ENCODE data around the gene SHE.

Gene SHE

DNA sequence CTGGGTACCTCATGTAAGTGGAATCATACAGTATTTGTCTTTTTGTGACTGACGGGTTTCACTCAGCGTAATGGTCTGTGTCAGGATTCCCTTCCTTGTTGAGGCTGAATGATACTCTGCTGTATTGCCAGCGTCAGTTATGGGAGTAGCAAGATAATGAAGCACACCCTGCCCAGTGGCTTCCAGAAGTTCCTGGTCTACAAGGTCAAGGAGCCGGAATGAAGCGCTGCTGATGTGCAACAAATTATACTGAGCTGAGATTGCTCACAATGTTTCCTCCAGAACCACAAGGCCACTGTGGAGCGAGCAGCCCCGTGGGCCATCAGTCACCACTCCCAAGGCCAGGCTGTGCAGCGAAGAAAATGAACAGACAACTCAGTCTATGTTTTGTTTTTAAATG, 24.2 kb downstream of the SHE start:
- DNase-seq, result no peak

DNA sequence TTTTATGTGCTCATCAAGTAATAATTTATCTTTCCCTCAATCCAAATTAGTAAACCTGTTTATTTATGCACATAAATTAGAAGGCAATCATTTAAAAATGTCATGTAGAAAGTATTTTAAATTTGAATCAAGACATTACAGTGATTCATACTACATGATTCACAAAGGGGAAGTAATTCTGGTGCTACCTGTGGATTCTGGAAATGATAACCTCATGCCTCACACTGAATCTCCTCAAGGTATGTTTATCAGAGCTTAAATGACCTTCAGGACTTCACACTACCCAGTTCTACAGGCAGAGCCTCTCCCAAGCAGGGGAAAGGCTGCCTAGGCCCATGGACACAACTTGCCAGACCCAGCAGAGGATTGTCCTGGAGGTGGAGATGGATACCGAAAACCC, 25.4 kb downstream of the SHE start:
- no peak for DNase-seq

DNA sequence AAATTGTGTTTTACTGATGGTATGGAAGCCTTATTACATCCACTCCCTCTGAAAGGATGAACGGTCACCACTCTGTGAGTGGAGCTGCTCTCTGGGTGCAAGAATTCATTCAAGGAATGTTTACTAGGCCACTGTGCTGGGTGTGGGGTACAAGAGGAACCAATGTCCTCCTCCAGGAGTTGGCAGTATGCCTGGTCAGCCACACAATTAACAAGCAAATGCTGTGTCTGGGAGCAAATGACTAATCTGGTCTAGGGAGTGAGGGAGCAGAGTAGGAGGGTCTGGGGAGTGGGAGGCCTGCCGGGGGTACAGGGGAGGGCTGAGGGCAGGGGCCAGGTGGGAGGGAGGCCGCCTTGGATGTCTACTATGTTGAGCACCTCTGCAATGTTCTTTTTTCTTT, 27.4 kb downstream of the SHE start:
- DNase-seq, result no peak

DNA sequence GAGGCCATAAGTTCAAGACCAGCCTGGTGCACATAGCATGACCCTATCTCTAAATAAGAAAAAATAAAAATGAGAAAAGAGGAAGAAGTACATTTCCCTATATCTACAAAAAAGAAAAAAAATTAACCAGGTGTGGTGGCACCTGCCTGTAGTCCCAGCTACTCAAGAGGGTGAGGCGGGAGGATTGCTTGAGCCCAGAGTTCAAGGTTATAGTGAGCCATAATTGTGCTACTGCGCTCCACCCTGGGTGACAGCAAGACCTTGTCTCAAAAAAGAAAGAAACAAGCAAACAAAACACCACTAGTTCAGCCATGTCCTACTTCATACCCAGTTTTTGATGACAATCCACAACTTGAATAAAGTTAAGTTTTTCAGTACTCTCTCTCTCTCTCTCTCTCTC, 30.9 kb downstream of the SHE start:
- DNase-seq, result no peak

DNA sequence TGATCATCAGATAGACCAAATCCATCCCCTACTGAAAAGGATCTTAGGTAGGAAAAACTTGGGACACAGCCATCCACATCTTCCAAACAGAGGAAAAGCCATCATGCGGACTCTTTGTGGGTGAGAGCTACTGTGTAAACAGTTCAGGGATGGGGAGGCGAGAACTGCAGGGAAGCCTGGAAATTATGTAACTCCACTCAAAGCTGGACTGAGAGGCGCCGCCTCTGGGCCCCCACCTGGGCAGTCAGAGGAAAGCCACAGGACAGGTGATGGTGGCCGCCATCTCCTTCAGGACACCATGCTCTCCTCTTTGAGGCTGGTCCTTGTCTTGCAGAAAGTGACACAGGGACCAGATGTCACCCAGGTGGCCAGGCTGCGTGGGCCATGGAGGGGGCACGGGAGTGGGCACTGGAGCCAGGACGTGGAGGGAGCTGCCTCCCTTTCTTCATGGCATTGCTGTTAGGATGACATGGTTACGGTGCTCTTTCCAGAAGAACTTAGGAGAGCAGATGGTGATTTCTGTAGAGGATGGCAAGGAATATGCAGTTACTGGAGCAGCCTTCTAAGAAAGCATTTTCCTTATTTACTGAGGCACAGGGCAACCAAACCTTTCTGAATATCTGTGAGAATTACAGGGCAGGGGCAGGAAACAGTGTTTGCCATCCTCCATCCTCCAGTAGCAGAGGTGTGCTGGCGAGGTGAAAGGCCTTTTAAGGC, 32.2 kb downstream of the SHE start:
- no peak for DNase-seq

DNA sequence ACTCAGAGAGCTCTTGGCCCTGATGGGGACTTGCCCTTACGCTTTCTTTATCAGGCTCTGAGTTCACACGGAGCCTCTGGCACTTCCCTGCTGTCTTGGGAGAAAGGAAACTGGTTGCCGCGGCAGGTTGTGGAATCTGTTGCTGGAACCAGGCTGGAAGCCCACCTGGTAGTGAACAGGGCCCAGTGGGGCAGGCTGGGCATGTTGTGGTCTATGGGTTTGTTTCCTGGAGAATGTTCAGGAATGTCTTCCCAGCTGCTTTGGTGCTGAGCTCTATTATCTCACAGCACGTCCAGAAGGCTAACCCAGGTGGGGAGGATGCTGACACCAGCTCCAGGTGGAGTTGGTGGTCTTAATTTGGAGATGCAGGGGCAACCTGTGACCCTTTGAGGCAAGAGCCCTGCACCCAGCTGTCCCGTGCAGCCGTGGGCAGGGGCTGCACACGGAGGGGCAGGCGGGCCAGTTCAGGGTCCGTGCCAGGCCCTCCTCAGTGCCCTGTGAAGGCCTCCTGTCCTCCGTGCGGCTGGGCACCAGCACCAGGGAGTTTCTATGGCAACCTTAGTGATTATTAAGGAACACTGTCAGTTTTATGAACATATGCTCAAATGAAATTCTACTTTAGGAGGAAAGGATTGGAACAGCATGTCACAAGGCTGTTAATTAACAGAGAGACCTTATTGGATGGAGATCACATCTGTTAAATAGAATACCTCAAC, 33.5 kb downstream of the SHE start:
- no peak for DNase-seq

DNA sequence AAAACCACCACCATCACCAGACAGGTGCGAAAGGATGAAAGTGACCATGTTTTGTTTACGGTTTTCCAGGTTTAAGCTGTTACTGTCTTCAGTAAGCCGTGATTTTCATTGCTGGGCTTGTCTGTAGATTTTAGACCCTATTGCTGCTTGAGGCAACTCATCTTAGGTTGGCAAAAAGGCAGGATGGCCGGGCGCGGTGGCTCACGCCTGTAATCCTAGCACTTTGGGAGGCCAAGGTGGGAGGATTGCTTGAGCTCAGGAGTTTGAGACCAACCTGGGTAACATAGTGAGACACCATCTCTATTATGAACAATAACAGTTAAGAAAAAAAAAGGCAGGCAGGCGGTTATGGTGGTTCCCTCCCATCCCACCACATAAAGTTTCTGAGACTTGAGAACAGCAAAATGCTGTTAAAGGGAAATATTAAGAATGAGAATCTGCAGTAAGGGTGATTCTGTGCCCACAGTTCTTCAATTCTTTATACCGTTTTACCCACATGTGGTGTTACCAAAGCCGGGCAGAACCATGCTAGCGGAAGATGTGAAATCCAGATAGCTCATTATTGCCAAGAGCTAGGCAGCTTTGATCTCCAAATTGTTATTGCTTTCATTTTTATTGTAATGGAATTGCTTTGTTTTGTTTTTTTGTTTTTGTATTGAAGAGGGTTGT, 34.6 kb downstream of the SHE start:
- DNase-seq, result peak; percentile 54

DNA sequence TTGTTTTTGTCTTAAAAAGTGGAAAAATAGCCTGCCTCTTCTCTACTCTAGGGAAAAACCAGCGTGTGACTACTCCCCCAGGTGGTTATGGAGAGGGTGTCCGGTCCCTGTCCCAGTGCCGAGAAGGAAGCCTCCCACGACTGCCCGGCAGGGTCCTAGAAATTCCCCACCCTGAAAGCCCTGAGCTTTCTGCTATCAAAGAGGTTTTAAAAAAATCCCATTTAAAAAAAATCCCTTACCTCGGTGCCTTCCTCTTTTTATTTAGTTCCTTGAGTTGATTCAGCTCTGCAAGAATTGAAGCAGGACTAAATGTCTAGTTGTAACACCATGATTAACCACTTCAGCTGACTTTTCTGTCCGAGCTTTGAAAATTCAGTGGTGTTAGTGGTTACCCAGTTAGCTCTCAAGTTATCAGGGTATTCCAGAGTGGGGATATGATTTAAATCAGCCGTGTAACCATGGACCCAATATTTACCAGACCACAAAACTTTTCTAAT, 35.2 kb downstream of the SHE start:
- DNase-seq, result no peak

DNA sequence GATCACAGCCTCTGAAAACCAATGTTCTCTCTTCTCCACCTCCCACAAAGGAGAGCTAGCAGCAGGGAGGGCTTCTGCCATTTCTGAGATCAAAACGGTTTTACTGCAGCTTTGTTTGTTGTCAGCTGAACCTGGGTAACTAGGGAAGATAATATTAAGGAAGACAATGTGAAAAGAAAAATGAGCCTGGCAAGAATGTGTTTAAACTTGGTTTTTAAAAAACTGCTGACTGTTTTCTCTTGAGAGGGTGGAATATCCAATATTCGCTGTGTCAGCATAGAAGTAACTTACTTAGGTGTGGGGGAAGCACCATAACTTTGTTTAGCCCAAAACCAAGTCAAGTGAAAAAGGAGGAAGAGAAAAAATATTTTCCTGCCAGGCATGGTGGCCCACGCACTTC, 36.0 kb downstream of the SHE start:
- no peak for DNase-seq

DNA sequence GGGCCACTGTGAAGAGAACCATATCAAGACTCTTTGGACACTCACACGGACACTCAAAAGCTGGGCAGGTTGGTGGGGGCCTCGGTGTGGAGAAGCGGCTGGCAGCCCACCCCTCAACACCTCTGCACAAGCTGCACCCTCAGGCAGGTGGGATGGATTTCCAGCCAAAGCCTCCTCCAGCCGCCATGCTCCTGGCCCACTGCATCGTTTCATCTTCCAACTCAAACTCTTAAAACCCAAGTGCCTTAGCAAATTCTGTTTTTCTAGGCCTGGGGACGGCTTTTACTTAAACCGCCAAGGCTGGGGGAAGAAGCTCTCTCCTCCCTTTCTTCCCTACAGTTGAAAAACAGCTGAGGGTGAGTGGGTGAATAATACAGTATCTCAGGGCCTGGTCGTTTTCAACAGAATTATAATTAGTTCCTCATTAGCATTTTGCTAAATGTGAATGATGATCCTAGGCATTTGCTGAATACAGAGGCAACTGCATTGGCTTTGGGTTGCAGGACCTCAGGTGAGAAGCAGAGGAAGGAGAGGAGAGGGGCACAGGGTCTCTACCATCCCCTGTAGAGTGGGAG, 36.5 kb downstream of the SHE start:
- no peak for DNase-seq

DNA sequence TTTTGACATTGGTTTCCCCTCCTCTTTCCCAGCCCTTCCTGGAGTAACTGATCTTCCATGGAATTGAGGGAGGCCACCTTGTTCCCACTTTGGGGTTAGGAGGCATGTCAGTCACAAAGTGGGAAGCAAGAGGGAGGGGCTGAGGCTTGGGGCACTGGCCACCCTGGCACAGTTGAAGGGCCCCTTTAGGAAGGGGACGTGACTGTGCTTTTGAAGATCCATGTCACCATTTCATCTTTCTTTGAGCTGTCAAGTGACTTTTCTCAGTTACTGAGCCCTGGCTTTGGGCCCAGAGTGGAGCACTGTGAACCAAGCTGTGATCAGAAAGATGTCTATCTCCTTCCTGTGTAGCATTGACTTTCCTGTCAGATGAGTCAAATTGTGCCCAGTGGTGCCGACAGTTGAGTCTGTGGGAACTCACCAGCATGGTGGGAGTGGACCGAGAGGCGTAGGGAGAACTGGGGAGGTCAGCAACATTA, 38.7 kb downstream of the SHE start:
- peak; percentile 85 for DNase-seq

DNA sequence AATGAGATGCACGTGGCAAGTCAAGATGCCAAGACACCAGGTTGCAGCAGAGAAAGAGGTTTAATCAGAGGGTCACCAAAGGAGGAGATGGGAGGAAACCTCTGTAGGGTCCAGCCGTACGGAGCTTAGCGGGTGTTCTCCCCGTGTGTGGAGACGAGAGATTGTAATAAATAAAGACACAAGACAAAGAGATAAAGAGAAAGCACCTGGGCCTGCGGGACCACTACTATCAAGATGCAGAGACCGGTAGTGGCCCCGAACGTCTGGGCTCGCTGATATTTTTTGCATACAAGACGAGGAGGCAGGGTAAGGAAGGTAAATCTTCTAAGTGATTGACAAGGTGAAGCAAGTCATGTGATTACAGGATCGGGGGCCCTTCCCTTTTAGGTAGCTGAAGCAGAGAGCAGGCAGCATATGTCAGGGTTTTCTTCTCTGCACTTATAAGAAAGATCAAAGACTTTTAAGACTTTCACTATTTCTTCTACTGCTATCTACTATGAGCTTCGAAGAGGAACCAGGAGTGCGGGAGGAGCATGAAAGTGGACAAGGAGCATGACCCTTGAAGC, 41.4 kb downstream of the SHE start:
- DNase-seq, result no peak

DNA sequence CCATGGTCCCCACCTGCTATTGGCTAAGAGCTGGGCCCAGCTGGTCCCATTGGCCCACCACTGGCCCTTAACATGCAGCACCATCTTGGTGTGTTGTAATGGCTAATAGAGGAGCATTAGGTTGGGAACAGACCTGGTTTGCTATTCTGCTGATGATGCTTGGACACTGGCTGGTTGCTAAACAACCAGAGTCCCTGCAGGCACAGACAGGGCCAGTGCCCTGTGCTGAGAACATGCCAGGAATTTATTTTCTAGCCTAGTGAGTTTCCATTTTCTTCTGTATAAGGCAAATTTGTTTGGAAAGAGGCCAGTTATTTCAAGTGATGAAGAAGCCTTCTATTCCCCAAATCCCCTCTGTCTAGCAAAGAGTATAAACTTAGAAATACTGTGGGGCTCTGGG, 43.1 kb downstream of the SHE start:
- DNase-seq, result no peak

DNA sequence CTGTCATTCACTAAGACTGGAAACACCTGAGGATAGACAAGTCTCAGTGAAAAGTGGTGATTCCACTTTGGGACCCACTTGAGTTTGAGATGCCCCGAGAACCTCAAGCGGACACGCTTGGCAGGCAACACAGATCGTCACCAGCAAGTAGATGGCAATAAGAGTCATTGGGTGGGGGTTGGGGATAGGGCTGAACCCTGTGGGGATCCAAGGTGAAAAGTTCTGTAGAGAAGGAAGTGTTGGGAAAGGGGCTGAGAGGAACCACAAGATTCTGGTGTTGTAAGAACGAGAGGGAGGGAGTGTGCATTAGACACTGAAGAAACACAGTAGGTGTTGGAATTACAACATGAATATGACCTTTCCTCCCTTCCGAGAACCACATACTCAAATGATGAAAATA, 45.6 kb downstream of the SHE start:
- no peak for DNase-seq

DNA sequence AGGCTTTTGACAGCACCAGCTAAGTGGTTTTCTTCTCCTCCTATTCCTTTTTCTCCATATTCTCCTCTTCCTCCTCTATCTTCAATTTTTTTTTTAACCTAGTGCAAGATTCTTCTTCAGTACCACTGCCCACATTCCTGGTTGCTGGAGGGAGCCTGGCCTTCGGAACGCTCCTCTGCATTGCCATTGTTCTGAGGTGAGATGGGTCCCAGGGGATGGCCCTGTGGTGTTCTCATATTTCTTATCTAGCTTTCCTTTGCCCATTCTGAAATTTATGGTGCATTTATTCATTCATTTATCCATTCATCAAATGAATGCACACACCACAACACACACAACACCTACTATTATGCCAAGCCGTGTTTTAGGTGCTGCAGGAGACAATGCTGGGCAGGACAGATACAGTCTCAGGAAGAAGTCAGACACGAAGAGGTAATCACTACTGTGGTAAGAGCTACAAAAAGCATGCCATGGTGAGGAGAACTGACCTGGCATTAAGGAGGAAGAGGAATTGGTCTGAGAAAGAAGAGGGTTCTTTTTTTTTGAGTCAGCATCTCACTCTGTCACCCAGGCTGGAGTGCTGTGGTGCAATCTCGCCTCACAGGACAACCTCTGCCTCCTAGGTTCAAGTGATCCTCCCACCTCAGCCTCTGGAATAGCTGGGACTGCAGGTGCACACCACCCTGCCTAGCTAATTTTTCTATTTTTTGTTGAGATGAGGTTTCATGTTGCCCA, 47.7 kb downstream of the SHE start:
- DNase-seq, result no peak

DNA sequence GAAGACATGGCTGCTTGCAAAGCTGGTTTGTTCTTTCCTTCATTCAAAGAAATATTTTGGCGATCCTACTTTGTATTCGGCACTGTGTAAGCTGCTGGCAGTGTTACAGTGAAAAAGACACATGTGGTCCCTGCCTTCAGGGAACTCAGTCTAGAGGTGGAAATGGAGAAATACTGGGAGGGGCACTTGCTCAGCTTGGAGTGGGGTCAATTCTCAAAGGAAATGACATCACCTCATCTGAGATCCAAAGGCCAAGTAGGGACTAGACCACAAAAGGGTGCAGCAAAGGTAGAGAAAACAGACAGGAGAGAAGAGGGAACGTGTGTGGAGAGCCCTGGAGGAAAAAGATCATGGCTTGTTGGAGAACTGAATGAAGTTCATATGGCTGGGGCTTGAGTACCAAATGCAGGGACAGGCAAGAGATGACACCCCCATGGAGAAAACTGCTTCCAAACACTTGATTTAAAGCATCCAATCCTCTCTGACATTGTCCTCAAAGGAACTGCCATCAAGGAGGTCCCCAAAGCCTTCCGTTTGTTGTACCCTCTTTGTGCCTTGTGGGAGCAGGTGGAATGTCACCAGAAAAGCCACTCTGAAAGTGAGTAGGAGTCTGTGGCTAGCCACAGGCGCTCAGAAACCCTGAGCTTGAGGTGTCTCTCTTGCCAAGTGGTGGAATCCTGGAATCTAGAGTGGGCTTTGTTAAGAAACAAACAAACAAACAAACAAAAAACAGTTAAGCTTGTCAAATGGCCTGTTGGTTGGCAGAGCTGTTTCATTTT, 48.4 kb downstream of the SHE start:
- DNase-seq, result no peak

DNA sequence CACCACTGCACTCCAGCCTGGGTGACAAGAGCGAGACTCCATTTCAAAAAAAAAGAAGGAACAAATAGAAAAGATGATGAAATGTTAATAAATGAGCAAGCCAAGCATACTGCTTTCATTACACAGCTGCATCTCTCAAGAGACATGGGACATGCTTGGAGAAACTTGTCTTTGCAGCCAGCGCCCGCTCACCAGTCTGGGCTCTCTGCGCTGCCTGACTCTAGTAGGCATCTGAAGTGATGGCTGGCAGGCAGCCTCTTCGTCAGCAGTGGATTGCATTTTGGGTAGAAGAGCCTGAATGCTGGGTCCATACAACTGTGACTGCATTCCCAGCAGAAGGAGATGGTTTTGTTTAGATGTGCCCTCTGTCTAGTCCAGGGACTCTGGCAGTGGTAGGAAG, 49.1 kb downstream of the SHE start:
- no peak for DNase-seq

DNA sequence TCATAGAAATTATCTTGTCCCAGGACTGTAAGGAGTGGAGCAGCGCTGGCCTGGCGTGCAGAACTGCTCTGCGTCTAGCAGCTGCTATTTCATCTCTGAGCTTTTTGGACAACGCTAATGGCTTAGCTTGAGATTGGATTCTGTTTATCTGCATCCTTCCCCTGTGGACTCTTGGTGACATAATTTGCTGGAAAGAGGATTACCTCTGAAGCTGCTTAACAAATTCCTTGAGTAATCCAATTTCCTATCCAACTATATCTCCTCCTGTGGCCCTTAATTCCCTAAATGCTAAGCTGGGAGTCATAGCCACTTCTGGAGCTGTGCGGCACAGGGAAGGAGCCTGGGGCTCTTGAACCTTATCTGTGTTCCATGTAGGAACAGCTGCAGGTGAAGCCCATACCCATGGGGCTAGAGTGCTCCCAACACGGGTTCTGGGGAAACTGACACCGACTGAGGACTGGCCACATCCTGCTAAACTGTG, 53.8 kb downstream of the SHE start:
- no peak for DNase-seq

DNA sequence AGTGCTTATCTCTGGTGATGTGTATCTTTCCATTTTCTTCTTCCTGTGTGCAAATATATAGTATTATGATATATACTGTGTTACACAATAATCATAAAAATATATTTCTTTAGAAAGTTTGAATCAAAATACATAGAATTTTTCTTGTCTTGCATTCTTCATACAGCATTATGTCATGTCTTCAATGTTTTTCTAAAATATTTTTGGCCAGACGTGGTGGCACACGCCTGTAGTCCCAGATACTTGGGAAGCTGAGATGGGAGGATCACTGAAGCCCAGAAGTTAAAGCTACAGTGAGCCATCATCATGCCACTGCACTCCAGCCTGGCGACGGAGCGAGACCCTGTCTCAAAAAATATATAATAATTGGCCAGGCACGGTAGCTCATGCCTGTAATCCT, 55.4 kb downstream of the SHE start:
- no peak for DNase-seq

DNA sequence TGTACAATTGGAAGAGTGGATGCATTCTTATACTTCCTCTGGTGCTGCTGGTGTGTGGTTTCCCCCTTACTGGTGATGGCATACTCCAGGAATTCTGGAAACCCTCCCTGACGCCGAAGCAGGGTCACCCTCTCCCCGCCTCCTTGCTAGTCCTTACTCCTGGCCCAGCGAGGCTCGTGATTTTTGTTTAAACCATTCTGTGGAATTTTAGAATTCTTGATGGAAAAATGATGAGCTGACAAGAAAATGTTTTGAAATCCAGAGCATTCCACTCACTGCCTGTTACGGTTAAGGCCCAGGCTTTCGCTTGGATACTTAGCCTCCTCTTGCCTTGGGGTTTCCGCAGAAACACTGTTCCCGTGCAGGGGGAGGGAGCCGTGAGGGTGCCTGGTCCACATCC, 55.9 kb downstream of the SHE start:
- no peak for DNase-seq

DNA sequence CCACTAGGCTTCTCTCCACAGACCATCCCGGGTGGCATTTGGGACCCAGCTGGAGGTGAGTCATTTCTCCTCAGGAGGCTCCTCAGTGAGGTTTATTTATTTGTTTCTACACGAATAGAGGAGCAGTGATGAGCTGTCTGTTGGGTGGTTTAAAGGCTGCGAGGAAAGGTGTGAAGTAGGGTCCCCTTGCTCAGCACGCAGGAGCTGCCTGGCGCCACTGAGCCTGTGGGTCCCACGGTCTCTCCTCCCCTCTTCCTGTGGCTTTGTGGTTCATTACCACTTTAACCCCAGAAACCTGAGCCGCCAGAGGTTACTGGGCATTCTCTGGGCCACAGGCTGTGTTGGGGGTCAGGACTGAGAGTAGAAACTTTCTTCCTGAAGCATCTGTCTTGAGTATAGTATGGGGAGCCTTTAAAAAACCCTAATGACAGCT, 57.2 kb downstream of the SHE start:
- peak; percentile 57 for DNase-seq

All from CD4-positive, alpha-beta T cell treated with Interleukin-4 for 4 hours (primary cell).